H1 (cell line): ENCODE results near the gene UBE2D2.
A peak's percentile ranks its signal among the peaks of the same experiment; 100 is the strongest.

Experiments
- HDAC6 ChIP-seq: IDR thresholded peaks from one replicate; pipeline ENCODE4 v1.7.1; 2012; ENCODE audit warnings: low read depth, mild to moderate bottlenecking, inconsistent platforms, low read length, moderate library complexity
- ZNF274 ChIP-seq: IDR thresholded peaks from 2 replicates; pipeline ENCODE4 v1.7.0; 2012; ENCODE audit warnings: low read length, borderline replicate concordance; ENCODE audit errors: extremely low read depth
- TF ChIP-seq, protein P1 (sequence below), 3 experiments: IDR thresholded peaks; 1 replicate in 2 of 3; 2 replicates in 1 of 3; pipeline versions ENCODE4 v1.5.1 to v1.6.1; 2011; ENCODE audit warnings: low read length in 3 of 3, mild to moderate bottlenecking in 3 of 3, inconsistent platforms in 2 of 3, low read depth in 1 of 3, moderate library complexity in 1 of 3; ENCODE audit not compliant: insufficient read depth in 1 of 3; ENCODE audit errors: control extremely low read depth in 1 of 3

DNA sequence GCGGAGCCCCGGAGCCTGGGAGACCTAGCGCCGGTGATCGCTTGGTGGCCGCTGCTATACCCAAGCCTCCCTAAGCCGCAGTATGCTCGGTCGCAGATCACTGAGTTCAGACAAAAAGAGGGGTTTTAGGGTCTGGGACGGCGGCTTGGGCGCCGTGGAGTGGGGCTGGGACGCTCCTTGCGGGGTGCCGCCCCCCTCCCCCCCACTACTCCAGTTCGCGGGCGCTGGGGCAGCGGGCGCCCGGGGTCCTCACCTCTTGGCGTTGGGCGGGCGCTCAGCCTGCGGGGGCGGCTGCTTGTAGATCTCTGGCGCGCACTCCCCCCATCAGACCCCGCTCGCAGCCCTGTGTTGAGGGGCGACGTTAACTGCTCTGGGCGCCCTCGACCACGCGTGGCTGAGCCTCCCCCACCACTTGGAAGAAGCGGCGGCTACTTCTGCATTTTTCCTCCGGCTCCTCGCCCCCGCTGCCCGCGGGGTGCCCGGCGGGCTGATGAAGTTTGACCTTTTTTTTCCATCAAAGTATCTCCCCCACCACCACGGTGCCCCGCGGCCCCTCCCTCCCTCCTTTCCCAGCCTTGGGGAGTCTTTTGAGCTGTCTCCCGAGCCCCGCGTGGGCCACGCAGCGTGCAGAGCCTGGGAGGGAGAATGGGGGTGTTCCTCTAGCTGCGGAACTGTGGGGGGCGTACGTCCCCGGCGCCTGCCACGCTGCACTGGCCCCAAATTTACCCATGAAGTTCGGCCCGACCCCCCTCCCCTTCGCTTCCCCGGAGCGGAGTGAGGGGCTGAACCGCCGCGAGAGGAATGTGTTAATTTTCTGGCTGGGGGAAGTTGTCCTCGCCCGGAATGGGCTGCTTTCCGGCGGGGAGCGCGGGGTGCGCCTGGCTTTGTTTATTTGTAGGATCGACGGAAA lies 88.2 kb downstream of the UBE2D2 start:
- TF ChIP-seq HDAC6 = no peak
- TF ChIP-seq, protein P1, sequence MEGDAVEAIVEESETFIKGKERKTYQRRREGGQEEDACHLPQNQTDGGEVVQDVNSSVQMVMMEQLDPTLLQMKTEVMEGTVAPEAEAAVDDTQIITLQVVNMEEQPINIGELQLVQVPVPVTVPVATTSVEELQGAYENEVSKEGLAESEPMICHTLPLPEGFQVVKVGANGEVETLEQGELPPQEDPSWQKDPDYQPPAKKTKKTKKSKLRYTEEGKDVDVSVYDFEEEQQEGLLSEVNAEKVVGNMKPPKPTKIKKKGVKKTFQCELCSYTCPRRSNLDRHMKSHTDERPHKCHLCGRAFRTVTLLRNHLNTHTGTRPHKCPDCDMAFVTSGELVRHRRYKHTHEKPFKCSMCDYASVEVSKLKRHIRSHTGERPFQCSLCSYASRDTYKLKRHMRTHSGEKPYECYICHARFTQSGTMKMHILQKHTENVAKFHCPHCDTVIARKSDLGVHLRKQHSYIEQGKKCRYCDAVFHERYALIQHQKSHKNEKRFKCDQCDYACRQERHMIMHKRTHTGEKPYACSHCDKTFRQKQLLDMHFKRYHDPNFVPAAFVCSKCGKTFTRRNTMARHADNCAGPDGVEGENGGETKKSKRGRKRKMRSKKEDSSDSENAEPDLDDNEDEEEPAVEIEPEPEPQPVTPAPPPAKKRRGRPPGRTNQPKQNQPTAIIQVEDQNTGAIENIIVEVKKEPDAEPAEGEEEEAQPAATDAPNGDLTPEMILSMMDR (IDR thresholded peaks at IDR 0.05; ENCODE audit: control extremely low read depth in 1 of 3, insufficient read depth in 1 of 3, low read depth in 1 of 3, low read length in 3 of 3) = 0 out of 4 replicates have a peak, but pooled peaks of 1 of the 3 experiments have one; percentile 8
- TF ChIP-seq ZNF274 = no peak
